SK-N-MC (cell line): ENCODE results near the gene KRIT1.

Source experiments
- EZH2 ChIP-seq: fragments of 200-600 bp; sonication (generic); IDR thresholded peaks from one replicate; pipeline ENCODE4 v1.6.1; 2017; ENCODE audit warnings: antibody characterized with exemption
- POLR2AphosphoS5 ChIP-seq: IDR thresholded peaks from 2 replicates; pipeline ENCODE4 v1.6.1; 2012; ENCODE audit warnings: mild to moderate bottlenecking, low read depth, low read length, borderline replicate concordance

DNA sequence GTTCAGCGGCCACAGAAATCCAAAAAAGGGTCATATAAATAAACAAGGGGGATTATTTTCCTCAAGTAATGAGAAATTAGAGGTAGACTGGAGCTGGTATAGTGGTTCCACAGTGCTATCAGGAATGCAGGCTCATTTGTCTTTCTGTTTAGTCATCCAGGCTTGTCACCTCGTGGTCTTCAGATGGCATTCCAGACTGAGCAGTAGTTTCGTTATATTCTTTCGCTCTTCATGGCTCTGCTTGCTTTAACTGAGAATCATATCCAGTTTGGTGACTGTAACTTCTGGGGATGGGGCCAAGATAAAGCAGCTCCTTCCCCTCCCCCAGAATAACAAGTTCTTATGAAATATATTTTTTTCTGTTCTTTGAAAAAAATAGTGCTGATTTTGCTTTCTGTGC lies 9.6 kb upstream of the KRIT1 start:
- TF ChIP-seq POLR2AphosphoS5 (no peak), EZH2 (no peak)
